GM12878 (cell line): ENCODE data around the gene GPC3. TPM values are rescaled to one million over a fixed set of nuclear protein-coding genes. Genes with fewer than 3 reads are reported as not detected.

Experiments used
- ATAC-seq: fragments of 200-7000 bp; cut with Tn5 transposase; 3 replicates; pipeline ENCODE4 v1.9.1; 2020; ENCODE audit warnings: mild to moderate bottlenecking, moderate library complexity
- BruUV-seq: library from RNA; stranded (reverse); fragments of 400-500 nt; replicated peaks from 2 replicates; lab custom pipeline; 2021; lab: Mats Ljungman, UMichigan
- CTCF ChIA-PET: fragments of 300-600 bp; sonication (Branson Sonifier 250); formaldehyde crosslinking; extraction: SDS; loops from one replicate; lab custom pipeline; 2021; ENCODE audit warnings: inconsistent platforms; lab: Yijun Ruan, JAX
- POLR2A ChIA-PET: fragments of 350-600 bp; formaldehyde crosslinking; extraction: SDS; loops from one replicate; lab custom pipeline; 2021; ENCODE audit warnings: inconsistent platforms; lab: Charles Lee
- RAD21 ChIA-PET: fragments of 300-600 bp; sonication (Branson Sonifier 250); formaldehyde crosslinking; loops from one replicate; lab custom pipeline; 2023; ENCODE audit warnings: antibody characterized with exemption; ENCODE audit not compliant: unreplicated experiment; lab: Charles Lee
- SMC1A ChIA-PET: fragments of 300-600 bp; sonication (Branson Sonifier 250); formaldehyde crosslinking; loops from one replicate; lab custom pipeline; 2023; ENCODE audit not compliant: unreplicated experiment, uncharacterized antibody; lab: Charles Lee
- DNase-seq: peaks from one replicate; pipeline ENCODE4 v3.0.0-alpha.2; 2011; ENCODE audit warnings: low read depth, low spot score
- FAIRE-seq: peaks from 3 replicates; lab custom pipeline; 2011; peaks lifted over from hg19 to GRCh38; lab: Jason Lieb, UNC
- H2AFZ ChIP-seq: 2 replicates; pipeline ENCODE4 v1.6.0; 2011; ENCODE audit warnings: low read depth, low read length, control low read depth; ENCODE audit not compliant: control insufficient read depth
- H3K27ac ChIP-seq: 2 replicates; pipeline ENCODE4 v1.5.1; 2011; ENCODE audit warnings: control low read depth; ENCODE audit not compliant: control insufficient read depth, insufficient read depth
- H3K27me3 ChIP-seq, 2 experiments: replicated peaks in 1 of 2; 2 replicates each; pipeline versions ENCODE4 v1.6.0 to v1.6.1; 2011; ENCODE audit warnings: low read length in 1 of 2; ENCODE audit not compliant: control insufficient read depth in 2 of 2, insufficient read depth in 2 of 2
- H3K36me3 ChIP-seq, 2 experiments: 2 replicates each; pipeline ENCODE4 v1.5.1; 2011; ENCODE audit warnings: low read length in 1 of 2; ENCODE audit not compliant: control insufficient read depth in 2 of 2, insufficient read depth in 2 of 2
- H3K4me1 ChIP-seq: 2 replicates; pipeline ENCODE4 v1.6.1; 2011; ENCODE audit warnings: mild to moderate bottlenecking, low read length, moderate library complexity, mixed read lengths; ENCODE audit not compliant: control insufficient read depth, insufficient read depth
- H3K4me2 ChIP-seq: 2 replicates; pipeline ENCODE4 v1.6.0; 2011; ENCODE audit warnings: control low read depth; ENCODE audit not compliant: control insufficient read depth, insufficient read depth
- H3K4me3 ChIP-seq: fragments of 200-600 bp; sonication (generic); 2 replicates; pipeline ENCODE4 v1.5.1; 2016
- H3K79me2 ChIP-seq: 2 replicates; pipeline ENCODE4 v1.6.0; 2011; ENCODE audit warnings: low read length; ENCODE audit not compliant: control insufficient read depth, insufficient read depth
- H3K9ac ChIP-seq: 2 replicates; pipeline ENCODE4 v1.8.0; 2011; ENCODE audit warnings: low read length, control low read depth, mixed read lengths; ENCODE audit not compliant: control insufficient read depth, insufficient read depth
- H3K9me3 ChIP-seq: replicated peaks from 3 replicates; pipeline ENCODE4 v1.5.1; 2011; ENCODE audit warnings: mild to moderate bottlenecking, low read length; ENCODE audit not compliant: control insufficient read depth, insufficient read depth
- H4K20me1 ChIP-seq: 2 replicates; pipeline ENCODE4 v1.6.0; 2011; ENCODE audit not compliant: control insufficient read depth, insufficient read depth
- EGR1 ChIP-seq, 2 experiments: IDR thresholded peaks; 1 replicate in 1 of 2; 2 replicates in 1 of 2; pipeline ENCODE4 v1.6.1; 2011 to 2012; ENCODE audit warnings: low read depth in 2 of 2, low read length in 2 of 2, borderline replicate concordance in 1 of 2, mild to moderate bottlenecking in 1 of 2, moderate library complexity in 1 of 2
- ETV6 ChIP-seq, 2 experiments: fragments of 450-650 bp in 1 of 2; IDR thresholded peaks in 1 of 2; conservative IDR thresholded peaks in 1 of 2; 2 replicates each; pipeline ENCODE4 v1.6.1; 2014; ENCODE audit warnings: antibody characterized with exemption in 1 of 2, borderline replicate concordance in 1 of 2, low read depth in 1 of 2, mild to moderate bottlenecking in 1 of 2, moderate library complexity in 1 of 2
- HDGF ChIP-seq: fragments of 450-650 bp; IDR thresholded peaks from 2 replicates; pipeline ENCODE4 v1.6.1; 2016; ENCODE audit warnings: antibody characterized with exemption
- KLF5 ChIP-seq: fragments of 450-650 bp; IDR thresholded peaks from 2 replicates; pipeline ENCODE4 v1.6.1; 2014; ENCODE audit warnings: mild to moderate bottlenecking; ENCODE audit not compliant: partially characterized antibody
- POU2F2 ChIP-seq: IDR thresholded peaks from 3 replicates; pipeline ENCODE4 v1.6.1; 2011; ENCODE audit warnings: low read depth, mild to moderate bottlenecking, low read length, borderline replicate concordance
- SREBF1 ChIP-seq: IDR thresholded peaks from 2 replicates; pipeline ENCODE4 v1.6.1; 2012; ENCODE audit warnings: mild to moderate bottlenecking, low read length
- SUPT20H ChIP-seq: IDR thresholded peaks from 2 replicates; pipeline ENCODE4 v1.6.1; 2011; ENCODE audit warnings: low read depth, mild to moderate bottlenecking, low read length, moderate library complexity, borderline replicate concordance; ENCODE audit not compliant: control insufficient read depth
- TBL1XR1 ChIP-seq: IDR thresholded peaks from 2 replicates; pipeline ENCODE4 v1.6.1; 2012; ENCODE audit warnings: low read depth, low read length, improper control_type of control experiment
- ZNF384 ChIP-seq: IDR thresholded peaks from 2 replicates; pipeline ENCODE4 v1.6.1; 2012; ENCODE audit warnings: low read depth, mild to moderate bottlenecking, low read length, improper control_type of control experiment, borderline replicate concordance
- WGBS: methylation state at CpG from one replicate; pipeline ENCODE4 v1.1.6; 2016; ENCODE audit warnings: low lambda C conversion rate; ENCODE audit not compliant: insufficient replicate concordance, insufficient coverage; ENCODE audit errors: missing lambda C conversion rate; 5-methylcytosine and 5-hydroxymethylcytosine counted together
- in situ Hi-C: fragments of 300-500 bp; cut with MboI; formaldehyde crosslinking; loops from 9 replicates; pipeline ENCODE4 v1.14.3; 2018; ENCODE audit warnings: mixed read lengths
- intact Hi-C: fragments of 100-400 bp; cut with micrococcal nuclease; formaldehyde crosslinking; loops from one replicate; pipeline ENCODE4 v1.14.2; 2022; ENCODE audit not compliant: unreplicated experiment
- polyA plus RNA-seq, 11 experiments: library from polyadenylated mRNA; depleted of rRNA in 4 of 11; unstranded in 6 of 11; stranded (reverse) in 5 of 11; fragments of >200 nt; fragmentation: Nextera tagmentation in 4 of 11; fragmentation: Illumina TruSeq in 1 of 11; extraction: Ambion mirVana in 4 of 11; extraction: Trizol in 1 of 11; gene quantifications; 1 replicate in 1 of 11; 2 replicates in 10 of 11; pipeline versions ENCODE4 v1.2.1 to v1.2.3, GENCODE V29; 2011 to 2016; ENCODE audit warnings: inconsistent platforms in 2 of 11, missing spikeins in 2 of 11, low read depth in 1 of 11
- total RNA-seq, 4 experiments: library from RNA; depleted of rRNA in 3 of 4; stranded (reverse); fragments of >200 nt in 3 of 4; fragmentation: Illumina TruSeq in 1 of 4; extraction: Trizol in 1 of 4; gene quantifications; 2 replicates each; pipeline versions ENCODE4 v1.2.1 to v1.2.3, GENCODE V29; 2013 to 2021

The GPC3 gene
- total and polyA plus RNA-seq, 10 of the 15 experiments (the other 5 are each of a cell fraction or from before 2014, with no cell fraction given), result 0.09 to 0.82 TPM; not detected in 8

- RAD21 ChIA-PET, result interaction anchor here (0.9 kb wide), 1 partner anchor 42 kb away, joined by 3 read pairs; no protein-coding TSS in a partner anchor
- Histone ChIP-seq H3K79me2 (no peaks in the 10 kb centered on the region), H2AFZ (no peak overlapping the region), H3K4me3 (no peak overlapping the region), H3K9me3 (no peaks in the 10 kb centered on the region), H3K4me1 (no peaks in the 10 kb centered on the region), H3K4me2 (no peak overlapping the region), H3K9ac (no peak overlapping the region), H3K27me3 (no peaks in the 10 kb centered on the region), H3K27ac (no peak overlapping the region), H4K20me1 (no peaks in the 10 kb centered on the region), H3K36me3 (no peaks in the 10 kb centered on the region)
- DNase-seq (no peak), ATAC-seq (no peak), FAIRE-seq (no peak)
- in situ Hi-C loops (no loop called here), intact Hi-C loops (no loop called here)
- TF ChIP-seq EGR1 (IDR thresholded peaks at IDR 0.05; ENCODE audit: borderline replicate concordance in 1 of 2, low read depth in 2 of 2, low read length in 2 of 2) (no peak), POU2F2 (no peak), TBL1XR1 (no peak), ZNF384 (no peak), HDGF (no peak), SREBF1 (no peak), KLF5 (no peak), ETV6 (conservative IDR thresholded peaks at IDR 0.05 in 1 of 2, IDR thresholded peaks at IDR 0.05 in 1 of 2; ENCODE audit: borderline replicate concordance in 1 of 2, low read depth in 1 of 2) (no peak), SUPT20H (no peak)
- POLR2A ChIA-PET, result no interaction called here
- BruUV-seq, result no TSS peak
- WGBS, result 7% methylated on average over 5 of the region's 5 CpGs
- SMC1A ChIA-PET, result interaction anchor here (0.8 kb wide), 1 partner anchor 9 kb away, joined by 3 read pairs; no protein-coding TSS in a partner anchor
- CTCF ChIA-PET, result interaction anchor here (0.5 to 0.6 kb wide), 2 partner anchors 254 to 413 kb away, joined by 3 read pairs; no protein-coding TSS in a partner anchor
Measured at GRCh38 chrX:133607419-133608348, 377.7 kb downstream of the GPC3 start.
